KG1 (cell line): ENCODE measurements around the gene MATCAP1.
A peak's percentile ranks its signal among the peaks of the same experiment; 100 is the strongest.

Experiments used
- DNase-seq: peaks from one replicate; lab custom pipeline; 2025; lab: John Stamatoyannopoulos, UW

Gene MATCAP1

DNA sequence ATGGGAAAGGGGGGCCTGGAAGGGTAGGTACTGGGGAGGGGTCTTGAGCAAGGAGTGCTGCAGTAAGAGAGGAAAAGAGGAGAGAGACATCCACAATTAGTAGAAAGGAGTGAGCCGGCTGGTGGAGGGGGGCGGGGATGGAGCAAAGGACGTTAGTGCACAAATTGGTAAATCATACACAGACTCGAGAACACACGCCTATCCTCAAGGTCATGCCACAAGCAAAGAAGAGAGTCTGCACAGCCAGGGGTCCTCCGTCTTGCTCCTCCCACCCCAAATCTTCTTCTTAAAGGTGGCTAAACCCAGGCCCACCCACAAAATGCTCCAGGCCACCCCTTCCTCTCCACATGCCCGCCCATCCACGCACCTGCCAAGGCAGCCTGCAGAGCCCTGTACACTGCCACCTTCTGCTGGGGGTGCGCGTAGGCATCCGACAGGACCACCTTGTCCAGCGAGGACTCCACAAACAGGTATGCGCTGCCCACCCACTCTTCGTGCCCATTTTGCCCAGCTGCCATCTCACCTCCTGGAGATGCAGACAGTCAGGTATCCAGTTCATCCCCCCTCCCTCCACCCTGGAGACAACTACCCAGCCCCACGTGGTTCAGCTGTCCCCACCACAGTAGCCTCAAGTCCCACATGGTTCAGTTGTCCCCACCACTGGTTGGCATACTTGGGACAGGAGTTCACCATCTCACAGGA, 27.5 kb downstream of the MATCAP1 start:
- no peak for DNase-seq

DNA sequence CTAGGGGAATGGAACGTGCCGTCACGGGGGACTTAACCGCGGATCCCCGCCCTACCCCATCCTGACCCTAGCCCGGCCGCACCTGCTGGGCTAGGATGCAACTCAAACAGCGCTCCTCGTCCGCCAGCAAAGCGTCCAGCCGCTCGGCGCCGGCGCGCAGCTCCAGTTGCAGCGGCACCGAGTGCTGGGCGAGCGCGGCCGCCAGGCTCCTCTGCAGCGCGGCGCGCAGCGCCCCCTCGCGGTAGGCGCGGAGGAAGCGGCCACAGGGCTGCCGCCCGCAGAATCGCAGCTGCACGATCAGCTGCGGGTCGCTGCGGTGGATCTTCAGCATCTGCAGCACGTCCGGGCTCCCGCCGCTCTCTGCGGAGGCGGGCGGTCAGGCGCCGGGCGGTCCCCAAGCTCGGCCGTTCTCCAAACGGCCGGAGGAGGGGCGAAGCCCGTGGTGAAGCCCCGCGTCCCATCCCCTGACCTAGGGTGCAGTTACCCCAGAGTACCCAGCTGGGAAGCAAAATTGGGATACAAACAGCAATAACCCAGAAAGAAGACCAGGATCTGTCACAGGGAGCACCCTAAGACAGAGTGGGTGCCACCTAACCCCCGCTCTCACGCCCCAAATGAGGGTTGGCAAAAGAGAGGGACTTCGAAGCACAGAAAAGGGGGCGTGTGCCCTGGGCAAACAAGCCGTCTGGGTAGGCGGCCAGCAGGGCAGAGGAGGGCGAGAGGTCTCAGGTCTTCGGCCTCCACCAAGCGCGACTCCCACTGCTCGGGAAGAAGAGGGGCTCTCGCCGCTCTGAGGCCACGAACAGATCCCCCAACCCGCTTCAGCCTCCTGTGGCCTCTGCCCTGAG, 28.2 kb downstream of the MATCAP1 start:
- peak; percentile 33 for DNase-seq

GRCh38 chr16:67154578-67155294, 29.0 kb downstream of the MATCAP1 start:
- no peak for DNase-seq

GRCh38 chr16:67151431-67152097, 32.2 kb downstream of the MATCAP1 start:
- no peak for DNase-seq

GRCh38 chr16:67150833-67151396, 32.8 kb downstream of the MATCAP1 start, which contains the start of gene B3GNT9:
B3GNT9 (minus strand) TSS chr16:67150998; CDS start chr16:67150485, 513 bp downstream.
- no peak for DNase-seq

GRCh38 chr16:67150047-67150832, 33.5 kb downstream of the MATCAP1 start:
- no peak for DNase-seq

DNA sequence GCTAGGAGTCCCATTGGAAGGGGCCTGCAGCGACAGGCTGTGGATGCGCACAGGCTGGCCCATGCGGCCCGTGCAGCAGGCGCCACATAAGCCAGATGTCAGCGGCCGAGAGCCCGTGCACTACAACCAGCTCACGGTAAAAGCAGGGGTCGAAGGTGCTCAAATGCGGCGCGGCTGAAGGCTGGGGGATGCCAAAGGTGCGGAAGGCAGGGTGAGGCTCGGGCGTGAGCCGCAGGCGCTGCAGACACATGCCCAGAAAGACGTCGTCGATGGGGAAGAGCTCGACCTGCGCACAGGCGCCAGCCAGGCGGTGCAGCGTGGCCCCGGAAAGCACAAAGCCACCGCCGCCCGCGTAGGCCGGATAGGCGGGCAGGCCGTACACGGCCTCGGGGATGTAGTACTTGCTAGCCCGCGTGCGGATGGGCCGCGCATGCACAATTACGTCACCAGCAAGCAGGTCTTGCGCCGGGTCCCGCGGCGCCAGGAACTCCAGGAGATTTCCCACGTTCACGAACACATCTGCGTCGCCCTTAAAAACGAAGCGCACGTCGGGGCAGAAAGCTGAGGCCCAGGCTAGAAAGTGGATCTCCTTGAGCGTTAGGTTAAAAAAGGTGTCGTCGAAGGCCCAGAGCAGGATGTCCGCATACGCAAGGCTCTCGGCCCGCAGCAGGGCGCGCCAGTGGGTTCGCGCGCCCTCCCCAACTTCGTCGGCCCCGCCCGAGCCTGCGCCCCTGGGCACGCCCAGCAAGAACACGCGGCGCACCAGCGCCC, 34.3 kb downstream of the MATCAP1 start:
- no peak for DNase-seq

DNA sequence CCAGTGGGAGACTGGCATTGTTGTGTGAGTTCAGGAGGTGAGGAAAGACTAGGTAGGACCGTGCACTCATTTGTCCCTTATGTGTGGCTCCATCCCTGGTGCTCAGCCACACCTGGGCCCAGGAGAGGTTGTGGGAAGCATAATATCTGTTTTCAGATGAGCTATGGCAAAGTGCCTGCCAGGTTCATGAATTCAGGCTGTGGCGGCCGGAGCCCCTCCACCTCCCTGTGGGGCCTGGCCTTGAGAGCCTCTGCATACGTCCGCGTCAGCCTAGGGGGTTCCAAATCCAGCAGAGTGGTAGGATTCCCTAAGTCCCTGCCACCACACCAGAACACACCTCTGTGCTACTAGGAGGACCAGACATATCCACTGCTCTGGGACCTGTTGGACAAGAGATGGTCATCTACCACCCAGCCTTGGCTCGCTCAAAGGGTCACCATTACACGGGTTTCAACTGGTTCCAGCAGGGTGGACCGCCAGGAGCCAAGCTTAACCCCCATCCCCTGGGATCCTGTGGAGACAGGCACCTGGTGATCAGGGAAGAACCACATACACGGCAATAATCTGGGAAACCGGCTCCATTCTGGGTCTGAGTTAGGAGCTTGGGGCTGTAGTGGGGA, 35.0 kb downstream of the MATCAP1 start:
- DNase-seq: no peak

GRCh38 chr16:67148221-67148620, 35.5 kb downstream of the MATCAP1 start:
- no peak for DNase-seq

DNA sequence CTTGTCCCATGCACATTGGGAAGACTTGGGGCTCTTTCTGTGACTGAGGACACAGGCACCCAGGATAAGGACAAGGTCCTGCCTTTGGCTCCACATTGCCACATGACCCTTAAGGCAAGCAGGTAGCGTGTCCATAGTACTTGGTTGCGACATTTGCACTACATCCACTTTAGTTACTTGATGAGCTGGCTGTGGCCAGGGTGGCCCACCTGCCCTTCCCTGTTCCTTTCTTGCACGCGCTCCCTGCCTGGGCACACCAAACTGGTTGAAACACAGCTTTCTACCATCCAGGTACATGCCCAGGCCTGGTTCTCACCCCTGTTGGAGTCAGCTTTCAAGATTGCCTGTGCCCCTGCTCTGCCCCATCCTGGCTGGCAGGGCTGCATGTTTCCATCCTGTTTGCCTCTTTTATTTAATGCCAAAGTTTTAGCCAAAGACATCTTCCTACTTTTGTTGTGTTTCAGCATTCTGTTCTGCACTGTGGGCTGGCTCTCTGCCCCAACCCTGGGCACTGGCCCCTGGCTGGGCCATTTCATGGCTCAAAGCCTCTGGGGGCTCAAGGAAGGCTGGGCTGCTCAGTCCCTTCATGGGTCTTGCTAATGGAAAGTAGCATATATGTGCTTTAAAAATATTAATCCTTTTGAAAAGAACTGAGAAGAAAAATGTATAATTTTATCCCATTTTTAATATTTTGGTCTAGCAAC, 36.2 kb downstream of the MATCAP1 start:
- no peak for DNase-seq

DNA sequence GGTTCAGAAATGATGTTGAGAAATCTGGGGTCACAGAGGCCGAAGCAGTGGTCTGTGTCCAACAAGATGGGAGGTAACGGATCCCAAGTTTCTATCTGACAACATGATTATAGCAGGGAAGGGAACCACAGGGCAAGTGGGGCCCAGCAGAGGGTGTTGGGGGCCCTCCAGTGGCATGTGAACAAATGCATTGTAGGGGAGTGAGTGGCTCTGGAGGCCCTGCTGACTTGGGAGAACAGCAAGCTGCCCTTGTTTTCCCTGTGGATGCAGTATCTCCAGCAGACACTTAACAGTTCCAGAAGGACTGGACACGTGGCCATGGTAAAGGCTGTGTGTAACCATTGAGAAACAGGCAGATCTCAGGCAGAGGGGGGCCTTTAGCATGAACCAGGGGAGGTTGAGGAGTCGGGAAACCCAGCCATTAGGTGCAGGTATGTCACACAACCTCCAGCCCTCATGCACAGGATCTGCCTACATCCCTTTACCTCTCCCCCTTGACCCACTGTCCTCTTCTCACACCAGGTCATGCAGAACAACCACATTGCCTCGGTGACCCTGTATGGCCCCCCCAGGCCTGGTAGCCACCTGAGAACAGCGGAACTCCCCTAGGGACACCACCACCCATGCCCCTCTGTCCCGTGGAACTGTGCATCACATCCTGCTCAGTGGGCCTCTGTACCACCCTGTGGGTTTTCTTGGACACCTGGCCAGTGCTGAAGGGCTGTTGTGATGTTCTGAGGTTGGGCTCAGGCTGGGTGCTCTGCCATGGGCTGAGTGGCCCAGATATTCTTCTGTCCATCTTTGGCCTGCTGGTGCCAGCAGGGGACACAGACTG, 37.0 kb downstream of the MATCAP1 start:
- no peak for DNase-seq

DNA sequence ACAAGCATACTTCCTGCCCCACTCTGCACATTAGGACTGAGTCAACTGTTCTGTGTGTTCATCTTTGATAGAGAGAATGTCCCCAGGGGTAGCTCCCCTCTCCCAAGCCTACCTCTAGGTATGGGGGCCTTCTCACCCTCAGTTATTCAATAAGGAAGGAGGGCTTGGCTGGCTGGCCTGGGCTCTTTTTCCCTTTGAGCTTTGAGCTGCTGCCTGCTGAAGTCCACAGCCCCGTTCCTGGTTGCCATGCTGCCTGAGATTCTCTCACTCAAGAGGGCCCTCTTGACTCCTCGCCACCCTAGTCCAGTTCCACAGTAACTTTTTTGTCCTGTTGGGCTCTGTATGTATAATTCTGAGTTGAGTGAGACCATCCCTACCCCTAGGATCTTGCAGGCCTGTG, 38.0 kb downstream of the MATCAP1 start:
- DNase-seq: no peak

DNA sequence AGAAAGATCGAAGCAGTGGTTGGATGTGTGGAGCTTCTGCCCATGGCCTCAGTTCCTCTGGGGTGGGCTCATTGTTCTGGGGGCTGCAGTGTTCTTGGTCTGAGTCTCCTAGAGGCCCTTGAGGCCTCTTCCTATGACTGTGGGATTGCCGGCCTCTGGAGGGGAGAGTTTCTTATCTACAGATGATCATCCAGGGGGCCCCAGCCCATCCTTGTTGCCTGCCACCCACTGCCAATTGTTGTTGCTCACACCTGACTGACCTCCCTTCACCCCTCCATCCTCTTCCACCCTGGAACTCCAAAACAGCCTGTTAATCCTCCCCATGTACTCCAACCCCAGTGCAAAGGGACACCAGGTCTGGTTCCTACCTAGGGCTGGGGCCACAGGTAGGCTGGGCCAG, 38.8 kb downstream of the MATCAP1 start:
- no peak for DNase-seq

DNA sequence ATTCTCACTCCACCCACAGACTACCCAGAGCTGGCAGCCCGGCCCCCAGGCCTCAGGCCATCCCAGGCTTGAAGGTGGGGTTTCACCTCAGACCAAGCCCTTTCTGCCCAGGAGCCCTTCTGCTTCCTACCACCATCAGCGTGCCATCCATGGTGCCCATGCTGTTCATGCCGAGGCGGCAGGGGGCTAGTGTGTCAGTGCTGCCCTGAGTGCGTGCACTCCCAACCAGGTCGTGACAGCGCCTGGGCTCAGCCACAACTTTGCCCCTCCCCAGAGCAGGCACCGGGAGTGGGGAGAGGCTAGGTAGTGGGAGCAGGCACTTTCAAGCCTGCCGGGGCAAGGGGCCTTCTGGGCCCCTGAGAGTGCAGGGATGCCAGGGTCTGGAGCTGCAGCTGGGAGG, 41.4 kb downstream of the MATCAP1 start:
- no peak for DNase-seq

DNA sequence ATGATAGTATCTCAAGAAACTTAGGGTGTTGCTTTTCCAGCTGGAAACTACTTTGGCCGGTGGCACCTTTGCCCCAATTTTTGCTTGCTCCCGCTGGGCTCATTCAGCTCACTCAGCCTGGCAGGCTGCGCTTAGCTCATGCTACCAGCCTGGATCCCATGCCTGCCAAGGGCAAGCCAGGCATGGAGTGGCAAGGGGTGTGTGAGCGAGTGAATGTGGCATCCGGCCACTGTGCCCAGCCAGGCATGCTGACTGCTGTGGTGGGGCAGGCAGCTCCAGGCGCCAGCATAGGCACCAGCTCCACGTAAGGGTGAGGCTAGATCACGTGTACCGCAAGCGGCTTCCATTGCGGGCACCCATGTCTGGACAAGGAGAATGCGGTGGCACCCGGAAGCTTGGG, 42.4 kb downstream of the MATCAP1 start:
- no peak for DNase-seq

GRCh38 chr16:67137605-67138004, 46.2 kb downstream of the MATCAP1 start:
- no peak for DNase-seq

- no peak for DNase-seq
Measured at GRCh38 chr16:67129422-67129821, 54.3 kb downstream of the MATCAP1 start.

GRCh38 chr16:67128887-67129286, 54.9 kb downstream of the MATCAP1 start:
- DNase-seq: no peak
